Psoas muscle (tissue), 8 donors: ENCODE data around the gene HSPG2. TPM values are rescaled to one million over a fixed set of nuclear protein-coding genes. Genes with fewer than 3 reads are reported as not detected.

Source experiments
- ATAC-seq, 4 donors: fragments of 200-7000 bp; cut with Tn5 transposase; one replicate each; pipeline ENCODE4 v1.9.1; 2020; ENCODE audit warnings: moderate library complexity in 3 of 4, mild to moderate bottlenecking in 2 of 4
- DNase-seq, 2 donors: peaks; one replicate each; pipeline ENCODE4 v3.0.0-alpha.2; 2020
- H3K27ac ChIP-seq: fragments of 200-600 bp; one replicate; pipeline ENCODE4 v1.8.0; 2022
- H3K27me3 ChIP-seq, 3 donors: fragments of 200-600 bp in 1 of 3; one replicate each; pipeline versions ENCODE4 v1.6.1 to v1.8.0; 2013 to 2022; ENCODE audit warnings: low read length in 2 of 3, mild to moderate bottlenecking in 2 of 3, moderate library complexity in 1 of 3; ENCODE audit not compliant: insufficient read depth in 3 of 3
- H3K36me3 ChIP-seq, 2 donors: fragments of 200-600 bp in 1 of 2; one replicate each; pipeline versions ENCODE4 v1.6.1 to v1.8.0; 2013 to 2022; ENCODE audit warnings: low read depth in 1 of 2, mild to moderate bottlenecking in 1 of 2, moderate library complexity in 1 of 2; ENCODE audit not compliant: insufficient read depth in 1 of 2
- H3K4me1 ChIP-seq: fragments of 200-600 bp; one replicate; pipeline ENCODE4 v1.8.0; 2022
- H3K4me3 ChIP-seq: fragments of 200-600 bp; one replicate; pipeline ENCODE4 v1.8.0; 2022; ENCODE audit warnings: mild to moderate bottlenecking
- H3K9me3 ChIP-seq: fragments of 200-600 bp; one replicate; pipeline ENCODE4 v1.8.0; 2022
- CTCF ChIP-seq: fragments of 200-600 bp; IDR thresholded peaks from one replicate; pipeline ENCODE4 v1.8.0; 2022; ENCODE audit warnings: antibody characterized with exemption
- WGBS, 3 donors: extraction: QIAGEN DNeasy Blood & Tissue Kit; methylation state at CpG; one replicate each; pipeline versions ENCODE4 v1.1.6 to v1.1.7; 2013; 5-methylcytosine and 5-hydroxymethylcytosine counted together
- intact Hi-C, 2 donors: fragments of 100-400 bp; cut with DNase I; formaldehyde crosslinking; loops; one replicate each; pipeline versions ENCODE4 v1.11.0 to v1.14.2; 2022
- polyA plus RNA-seq, 3 donors: library from polyadenylated mRNA; stranded (reverse); fragments of 200-250 nt; gene quantifications; one replicate each; pipeline ENCODE4 v1.2.3, GENCODE V29; 2013
- total RNA-seq, 4 donors: library from RNA; stranded (reverse); fragmentation: NEBNext Ultra II Directional in 2 of 4; extraction: Animal tissue kit (Norgen Biotek cat#: 25700) in 2 of 4; gene quantifications; one replicate each; pipeline versions ENCODE4 v1.2.1 to v1.2.4, GENCODE V29; 2021 to 2023
- donor health status: healthy with polysubstance abuse.
- donor health status: DM: no; HTN: no; CAD: no; lungs with moderate emphysema.
- donor health status: Bipolar disorder and iron deficiency.
- donor health status: healthy.
- donor health status: DM: yes; HTN: yes; CAD: no.
- donor health status: DM: no; HTN: no; CAD: no.
- donor health status: DM: no; HTN: no; CAD: no.
- donor health status: DM: yes; HTN: yes; CAD: no.

The HSPG2 gene
- total and polyA plus RNA-seq, 7 donors, result 24.5 to 168 (median 102) TPM

- no peak overlapping the region for H3K27ac ChIP-seq
- DNase-seq (no peak), ATAC-seq (no peak)
- intact Hi-C loops, result no loop called here
- TF ChIP-seq CTCF, result no peak
- no peaks in the 10 kb centered on the region for H3K9me3 ChIP-seq
- WGBS, 3 donors, result 82 to 86% (median 84%) methylated on average over 2 of the region's 2 CpGs
- peaks cover 20 to 83% of the 10 kb centered on the region in 2 donors for H3K36me3 ChIP-seq
- no peaks in the 10 kb centered on the region for H3K27me3 ChIP-seq
- no peaks in the 10 kb centered on the region for H3K4me1 ChIP-seq
- no peak overlapping the region for H3K4me3 ChIP-seq
These were observed 112.2 kb downstream of the HSPG2 start for GRCh38 chr1:21824926-21825325.

- Histone ChIP-seq H3K36me3 (peaks cover 19 to 75% of the 10 kb centered on the region in 2 donors), H3K27ac (no peak overlapping the region), H3K4me1 (no peaks in the 10 kb centered on the region), H3K4me3 (no peak overlapping the region), H3K9me3 (no peaks in the 10 kb centered on the region), H3K27me3 (no peaks in the 10 kb centered on the region)
- no peak for ATAC-seq
- no peak for TF ChIP-seq CTCF
- intact Hi-C loops, result no loop called here
- WGBS, 3 donors, result 86 to 90% (median 89%) methylated on average over 18 to 22 of the region's 22 CpGs
- DNase-seq, result peak in 1 of 2 donors; percentile 48
These were observed 113.0 kb downstream of the HSPG2 start for GRCh38 chr1:21823980-21824702.

- no peak overlapping the region for H3K4me3 ChIP-seq
- no peak overlapping the region for H3K27ac ChIP-seq
- no peaks in the 10 kb centered on the region for H3K27me3 ChIP-seq
- ATAC-seq (peak in 1 of 4 donors; percentile 8), DNase-seq (peak in 1 of 2 donors; percentile 51)
- TF ChIP-seq CTCF, result no peak
- intact Hi-C loops, result no loop called here
- no peaks in the 10 kb centered on the region for H3K9me3 ChIP-seq
- WGBS, 3 donors, result 87 to 91% (median 90%) methylated on average over 44 of the region's 44 CpGs
- H3K4me1 ChIP-seq, result no peaks in the 10 kb centered on the region
- H3K36me3 ChIP-seq, result peaks cover 11 to 67% of the 10 kb centered on the region in 2 donors
These were observed 113.7 kb downstream of the HSPG2 start for GRCh38 chr1:21823206-21823979.

GRCh38 chr1:21822349-21822748, 114.8 kb downstream of the HSPG2 start:
- DNase-seq (no peak), ATAC-seq (peak in 3 of 4 donors; percentile 13 to 37 (median 37))
- intact Hi-C loops, result no loop called here
- WGBS, 3 donors, result 56 to 71% (median 57%) methylated on average over 9 of the region's 9 CpGs
- Histone ChIP-seq H3K27ac (no peak overlapping the region), H3K9me3 (no peaks in the 10 kb centered on the region), H3K4me1 (no peaks in the 10 kb centered on the region), H3K27me3 (no peaks in the 10 kb centered on the region), H3K36me3 (peaks cover 8 to 57% of the 10 kb centered on the region in 2 donors), H3K4me3 (no peak overlapping the region)
- TF ChIP-seq CTCF, result no peak
